ENCODE measurements around the gene TENM3.

Gene TENM3

GRCh38 chr4:182756161-182756690 is 513.0 kb downstream of the TENM3 start:
- no peak for DNase-seq

DNA sequence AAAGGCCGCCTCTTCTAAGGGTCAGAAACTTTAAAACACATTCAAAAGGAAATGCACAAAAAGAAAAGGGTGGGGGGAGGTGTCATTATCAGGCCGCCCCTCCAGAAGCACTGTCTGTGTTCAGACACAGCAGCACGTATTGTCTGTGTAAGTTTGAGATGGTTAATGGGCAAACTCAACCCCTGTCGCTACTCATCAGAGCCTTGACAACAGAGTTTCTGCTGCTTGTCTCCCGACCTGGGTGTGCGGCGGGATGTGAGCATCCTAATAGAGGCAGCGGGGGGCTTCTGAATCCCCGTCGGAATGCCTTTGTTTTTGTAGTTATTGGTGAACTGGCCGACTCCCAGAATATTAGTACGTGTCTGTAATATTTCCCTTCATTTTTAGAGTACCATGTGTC is 515.1 kb downstream of the TENM3 start:
- DNase-seq, result no peak

DNA sequence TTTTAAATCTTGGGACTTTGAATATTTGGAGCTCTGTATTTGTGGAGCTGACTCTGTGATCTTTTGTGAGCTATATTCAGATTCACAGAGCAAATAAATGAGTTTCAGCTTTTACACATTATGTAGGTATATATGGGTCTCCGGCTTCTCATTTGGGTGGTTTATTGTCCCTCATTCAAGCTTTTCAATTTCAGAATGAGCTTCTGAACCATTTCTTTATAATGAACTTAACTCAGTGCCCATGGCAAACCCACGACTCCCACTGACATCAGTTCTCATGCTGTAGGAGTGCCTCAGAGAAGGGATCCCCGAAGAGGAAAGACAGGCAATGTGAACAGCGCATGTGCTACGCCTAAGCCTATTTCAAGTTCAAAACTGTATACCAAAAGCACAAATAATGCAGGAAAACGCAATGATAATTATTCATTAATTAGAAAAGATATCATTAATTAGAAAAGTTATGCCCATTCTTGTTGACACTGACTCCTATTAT is 517.4 kb downstream of the TENM3 start:
- no peak for DNase-seq

DNA sequence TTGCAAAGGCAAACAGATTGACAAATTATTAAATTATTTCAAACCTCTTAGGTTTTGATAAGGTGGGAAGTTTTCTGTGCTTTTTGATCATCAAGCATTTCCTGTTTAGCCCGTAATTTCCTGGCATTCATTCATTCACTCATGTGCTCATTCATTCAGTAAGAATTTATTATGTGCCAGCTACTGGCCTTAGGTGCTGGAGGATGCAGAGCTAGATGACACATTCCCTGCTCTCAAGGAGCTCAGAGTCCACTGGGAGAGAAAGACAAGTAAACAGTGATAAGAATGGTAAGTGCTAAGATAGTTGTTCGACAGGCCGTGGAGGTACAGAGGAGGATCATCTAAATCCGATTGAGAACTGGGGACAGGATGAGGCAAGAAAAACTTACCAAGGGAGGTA is 520.9 kb downstream of the TENM3 start:
- no peak for DNase-seq

DNA sequence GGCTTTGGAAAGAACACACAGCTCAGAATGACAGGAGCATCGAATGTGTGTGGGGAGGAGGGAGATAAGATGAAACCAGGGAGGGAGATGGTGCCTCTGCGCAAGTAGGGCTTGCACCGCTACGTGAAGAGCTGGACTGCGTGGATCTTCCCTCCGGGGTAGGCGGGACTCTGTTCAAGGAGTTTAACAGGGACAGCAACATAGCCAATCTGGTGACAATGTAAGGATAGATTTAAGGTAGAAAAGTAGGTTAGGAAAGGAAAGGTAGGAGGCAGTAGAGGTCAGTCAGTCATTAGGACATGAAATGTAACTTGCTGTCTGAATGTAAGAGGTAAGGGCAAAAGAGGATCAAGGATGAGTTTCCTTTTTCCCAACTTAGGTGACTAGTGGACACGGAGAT is 521.4 kb downstream of the TENM3 start:
- no peak for DNase-seq

DNA sequence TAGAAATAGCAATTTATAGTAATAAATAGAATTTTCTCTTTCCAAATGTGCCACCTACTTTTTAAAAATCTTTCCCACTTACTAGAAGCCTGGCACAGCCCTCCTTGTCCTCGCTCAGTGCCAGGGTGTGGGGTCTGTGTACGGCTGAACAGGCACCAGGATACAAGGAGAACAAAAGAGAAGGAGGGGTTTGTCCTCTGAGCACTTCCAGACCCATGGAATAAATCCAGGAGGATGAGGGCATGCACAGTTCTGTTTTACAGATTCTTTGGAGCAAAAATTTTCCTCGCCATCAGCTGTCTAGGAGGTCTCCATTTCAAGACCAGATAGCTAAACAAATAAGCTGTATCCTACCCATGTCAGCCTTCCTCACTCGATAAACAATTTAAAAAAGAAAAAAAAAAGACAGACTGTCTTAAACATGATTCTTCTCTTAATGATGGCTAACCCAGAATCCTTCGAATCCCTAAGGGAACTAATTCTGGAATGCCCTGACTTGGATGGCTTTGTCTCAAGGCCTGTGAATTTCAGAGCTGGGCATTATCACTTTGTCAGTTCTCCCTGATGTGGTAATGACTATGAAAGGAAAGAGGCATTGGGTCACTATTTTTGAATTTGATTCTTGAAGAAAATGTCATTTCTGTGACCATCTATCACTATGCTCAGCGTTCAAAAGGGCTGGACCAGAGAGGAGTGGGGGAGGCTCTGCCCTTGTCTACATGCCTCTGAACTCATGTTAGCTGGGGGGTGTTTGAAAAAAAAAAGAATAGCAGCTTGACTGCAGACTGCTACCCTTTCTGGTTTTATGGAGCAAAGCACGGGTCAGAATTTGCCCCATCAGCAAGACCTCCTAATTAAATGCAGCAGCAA is 523.0 kb downstream of the TENM3 start:
- no peak for DNase-seq

GRCh38 chr4:182766857-182767250 is 523.7 kb downstream of the TENM3 start:
- DNase-seq, result no peak

DNA sequence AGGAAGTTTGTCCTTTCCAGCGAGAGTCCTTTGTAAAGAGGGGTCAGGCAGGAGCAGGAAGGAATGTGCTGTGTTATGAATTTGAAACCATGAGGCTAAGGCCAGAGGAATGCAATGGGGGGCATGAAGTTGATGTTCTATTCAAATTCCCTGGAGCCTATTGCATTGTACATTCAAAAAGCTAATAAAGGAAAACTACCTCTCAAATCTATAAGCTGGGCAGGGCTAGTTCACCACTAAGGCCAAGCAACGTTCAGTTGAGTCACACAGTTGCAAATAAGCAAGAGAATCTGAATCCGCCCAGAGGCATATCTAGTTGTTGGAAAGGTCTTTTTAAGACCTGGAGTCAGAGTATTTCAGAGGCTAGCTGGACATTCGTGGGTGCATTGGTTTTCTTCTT is 525.6 kb downstream of the TENM3 start:
- DNase-seq, result no peak

DNA sequence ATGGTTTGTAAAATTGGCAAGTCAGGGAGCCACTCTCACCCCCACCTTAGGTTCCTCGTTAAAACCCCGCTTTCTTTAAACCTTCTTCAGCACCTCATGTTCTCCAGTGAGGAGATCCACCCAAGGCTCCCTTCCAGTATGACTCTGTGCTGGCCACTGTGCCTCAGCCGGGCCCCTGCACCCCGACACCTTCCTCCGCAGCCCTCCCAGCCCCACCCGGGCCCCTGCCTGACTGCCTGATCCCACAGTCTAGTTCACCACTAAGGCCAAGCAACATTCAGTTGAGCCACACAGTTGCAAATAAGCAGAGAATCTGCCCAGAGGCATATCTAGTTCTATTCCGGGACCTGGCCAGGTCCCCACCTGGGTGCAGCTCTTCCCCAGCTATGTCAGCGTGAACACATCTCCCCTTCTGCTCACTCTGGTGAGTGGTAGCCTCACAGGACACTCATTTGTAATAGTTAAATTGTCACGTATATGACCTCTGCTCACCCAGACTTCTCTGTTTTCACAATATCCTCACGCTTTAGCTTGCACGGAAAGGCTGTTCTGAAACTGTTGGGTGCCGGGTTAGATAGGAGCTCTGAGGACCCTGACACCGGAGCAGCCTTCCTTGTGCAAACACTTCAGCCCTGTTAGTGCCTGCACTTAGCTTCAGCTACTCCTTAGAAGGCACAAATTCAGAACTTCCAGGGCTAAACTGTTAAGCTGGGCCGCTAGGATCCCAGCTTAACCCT is 527.2 kb downstream of the TENM3 start:
- DNase-seq, result peak; percentile 5

- DNase-seq, result no peak
Measured at GRCh38 chr4:182770996-182771514, 527.9 kb downstream of the TENM3 start.

DNA sequence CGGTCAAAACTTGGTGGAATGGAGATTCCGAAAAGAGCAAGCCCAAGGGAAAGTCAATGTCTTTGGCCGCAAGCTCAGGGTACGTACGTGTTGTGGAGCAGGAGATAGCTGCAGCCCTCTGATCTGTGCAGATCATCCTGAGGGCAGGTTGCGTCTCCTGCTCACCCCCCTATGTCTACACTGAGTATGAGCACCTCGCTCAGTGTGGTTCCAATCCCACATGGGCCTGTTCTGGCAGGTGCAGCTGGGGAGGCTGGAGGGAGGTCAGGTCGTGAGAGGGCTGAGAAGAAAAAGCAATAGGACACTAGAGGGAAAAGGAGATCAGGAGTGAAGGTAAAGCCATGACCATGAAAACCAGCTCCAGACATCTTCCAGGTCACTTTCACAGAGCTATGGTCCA is 531.9 kb downstream of the TENM3 start:
- no peak for DNase-seq

DNA sequence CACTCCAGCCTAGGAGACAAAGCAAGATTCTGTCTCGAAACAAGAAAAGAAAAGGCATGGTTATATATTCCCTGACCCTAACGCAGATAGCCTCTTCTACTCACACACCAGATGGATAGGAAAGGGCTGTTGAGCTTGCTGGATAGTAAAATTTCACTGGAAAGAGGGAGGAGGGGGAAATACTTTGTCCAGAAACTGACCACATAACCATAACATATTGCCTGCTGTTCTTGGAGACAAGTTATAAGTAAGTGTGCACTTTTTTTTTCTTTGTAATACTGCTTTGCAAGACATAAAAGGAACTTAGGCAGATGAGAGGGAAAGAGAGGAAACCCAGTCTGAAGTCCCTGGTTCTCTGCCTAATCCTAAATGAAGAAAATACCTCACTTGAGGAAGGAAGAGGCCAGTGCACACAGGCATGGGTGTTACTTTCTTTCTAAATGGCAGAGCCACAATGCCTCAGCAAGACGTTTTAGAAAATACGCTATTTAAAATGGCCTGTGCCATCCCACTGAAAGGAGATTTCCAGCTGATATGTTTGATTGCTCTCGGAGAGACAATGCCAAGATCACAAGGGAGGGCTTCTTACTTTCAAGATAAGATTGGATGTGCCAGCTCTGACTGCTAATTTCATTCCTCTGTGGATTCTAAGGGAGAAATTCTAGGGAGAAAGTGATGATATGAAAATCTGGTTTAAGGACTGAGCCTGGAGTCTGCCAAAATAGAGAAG is 533.3 kb downstream of the TENM3 start:
- no peak for DNase-seq

- no peak for DNase-seq
Measured at GRCh38 chr4:182778222-182778982, 535.2 kb downstream of the TENM3 start.

DNA sequence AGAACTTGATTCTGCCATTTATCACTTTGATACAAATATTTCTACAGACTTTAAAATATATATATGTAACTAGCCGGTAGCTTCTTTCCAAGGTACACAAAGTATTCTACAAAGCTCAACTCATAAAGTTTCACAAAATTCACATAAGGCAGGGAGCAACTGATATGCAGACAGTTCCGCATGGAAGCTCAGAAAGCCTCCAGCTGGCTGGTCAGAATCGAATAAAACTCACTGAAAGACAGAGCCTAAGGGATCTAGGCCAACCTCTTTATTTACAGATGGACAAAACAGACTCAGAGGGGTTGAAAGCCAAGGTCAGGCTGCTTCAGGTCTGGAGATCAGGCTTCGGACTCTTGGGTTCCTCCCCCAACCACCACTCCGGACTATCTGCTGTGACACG is 543.8 kb downstream of the TENM3 start:
- DNase-seq, result no peak

GRCh38 chr4:182788201-182788600 is 545.0 kb downstream of the TENM3 start:
- DNase-seq, result no peak

DNA sequence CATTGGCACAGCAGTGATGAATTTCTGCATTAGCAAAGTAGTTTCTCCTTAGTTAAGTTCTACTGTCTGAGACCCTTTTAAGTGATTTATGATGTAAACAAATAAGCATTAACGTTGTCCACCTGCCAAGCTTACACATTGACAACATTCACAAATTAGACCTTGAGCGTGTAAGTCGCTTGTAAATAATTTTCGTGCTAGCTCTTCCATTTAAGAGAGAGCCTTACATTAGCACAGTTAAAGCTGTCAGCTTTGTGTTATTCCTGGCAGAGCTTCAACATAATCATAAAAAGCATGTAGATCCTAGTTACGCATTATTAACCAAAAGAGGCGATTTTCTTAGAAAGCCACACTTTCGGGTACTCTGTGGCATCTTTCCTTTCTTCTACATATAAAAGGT is 546.3 kb downstream of the TENM3 start:
- DNase-seq, result no peak

GRCh38 chr4:182795446-182796238 is 552.4 kb downstream of the TENM3 start:
- DNase-seq, result no peak

- DNase-seq, result no peak
Measured at GRCh38 chr4:182799515-182800215, 556.5 kb downstream of the TENM3 start.

GRCh38 chr4:182800216-182800515 is 557.0 kb downstream of the TENM3 start:
- DNase-seq, result no peak

GRCh38 chr4:182801636-182802035 is 558.4 kb downstream of the TENM3 start:
- no peak for DNase-seq

- DNase-seq, result no peak
Measured at GRCh38 chr4:182802621-182803020, 559.4 kb downstream of the TENM3 start.
